Transverse colon (tissue), 4 donors: ENCODE results near the gene HDHD5. TPM values are rescaled to one million over a fixed set of nuclear protein-coding genes. Genes with fewer than 3 reads are reported as not detected.
A peak's percentile ranks its signal among the peaks of the same experiment; 100 is the strongest.

Experiments used
- DNase-seq: peaks from one replicate; pipeline ENCODE4 v3.0.0-alpha.2; 2019
- H3K27ac ChIP-seq, 4 donors: fragments of 200-600 bp; sonication (generic); 2 replicates each; pipeline ENCODE4 v1.5.1; 2016 to 2018; ENCODE audit warnings: inconsistent platforms in 4 of 4
- H3K27me3 ChIP-seq: fragments of 200-600 bp; sonication (generic); 2 replicates; pipeline ENCODE4 v1.5.1; 2017; ENCODE audit warnings: inconsistent platforms
- H3K36me3 ChIP-seq, 4 donors: fragments of 200-600 bp; sonication (generic); 2 replicates each; pipeline ENCODE4 v1.5.1; 2017 to 2019; ENCODE audit warnings: inconsistent platforms in 4 of 4
- H3K4me1 ChIP-seq, 4 donors: fragments of 200-600 bp; sonication (generic); 2 replicates each; pipeline ENCODE4 v1.5.1; 2017 to 2020; ENCODE audit warnings: inconsistent platforms in 4 of 4
- H3K4me3 ChIP-seq, 4 donors: fragments of 200-600 bp; sonication (generic); 1 replicate in 1 of 4; 2 replicates in 3 of 4; pipeline versions ENCODE4 v1.5.1 to v1.6.1; 2017 to 2019; ENCODE audit warnings: inconsistent platforms in 4 of 4
- H3K9me3 ChIP-seq, 2 donors: fragments of 200-600 bp; sonication (generic); 2 replicates each; pipeline ENCODE4 v1.5.1; 2017 to 2019; ENCODE audit warnings: inconsistent platforms in 2 of 2
- CTCF ChIP-seq, 5 experiments: fragments of 200-600 bp in 3 of 5; fragments of 450-650 bp in 2 of 5; sonication (generic) in 3 of 5; IDR thresholded peaks; 1 replicate in 2 of 5; 2 replicates in 3 of 5; pipeline ENCODE4 v1.5.1; 2016 to 2017; ENCODE audit warnings: antibody characterized with exemption in 5 of 5, inconsistent platforms in 3 of 5, mild to moderate bottlenecking in 2 of 5, moderate library complexity in 1 of 5
- EP300 ChIP-seq: sonication (generic); formaldehyde crosslinking; IDR thresholded peaks from one replicate; pipeline ENCODE4 v1.6.1; 2017; ENCODE audit warnings: antibody characterized with exemption, low read depth
- POLR2A ChIP-seq: fragments of 450-650 bp; IDR thresholded peaks from one replicate; pipeline ENCODE4 v1.6.1; 2016; ENCODE audit warnings: antibody characterized with exemption, mild to moderate bottlenecking, moderate library complexity
- POLR2AphosphoS5 ChIP-seq, 3 donors: sonication (generic); formaldehyde crosslinking; IDR thresholded peaks; one replicate each; pipeline ENCODE4 v1.6.1; 2016; ENCODE audit warnings: antibody characterized with exemption in 3 of 3
- WGBS, 2 donors: methylation state at CpG; one replicate each; pipeline ENCODE4 v1.1.5; 2018; ENCODE audit warnings: low coverage in 1 of 2; 5-methylcytosine and 5-hydroxymethylcytosine counted together
- in situ Hi-C, 4 donors: fragments of 200-750 bp; cut with MboI; loops; one replicate each; pipeline versions ENCODE4 v1.15.0 to v1.15.1; 2017; ENCODE audit warnings: low sequenced_read_pairs in 3 of 4, low pct_ligation_motif_present in 1 of 4, low pct_unique_long_range_greater_than_20kb in 1 of 4
- intact Hi-C: fragments of 100-400 bp; cut with DNase I; formaldehyde crosslinking; loops from one replicate; pipeline ENCODE4 v1.15.1; 2023; ENCODE audit warnings: low total_unique reads
- total RNA-seq, 4 donors: library from RNA; depleted of rRNA; stranded (reverse); fragments of >200 nt; gene quantifications; one replicate each; pipeline ENCODE4 v1.1.0, GENCODE V29; 2016

The HDHD5 gene
- total RNA-seq, 4 donors from 2014 or later, result 24.7 to 51.9 (median 42.3) TPM

GRCh38 chr22:17191163-17191784 lies 32.2 kb upstream of the HDHD5 start:
- 74% methylated on average over 12 of the region's 12 CpGs; no CpG with 5 or more reads in 1 of the 2 donors for WGBS, 2 donors
- no peak for DNase-seq
- Histone ChIP-seq H3K4me1 (no peaks in the 10 kb centered on the region), H3K36me3 (no peaks in the 10 kb centered on the region), H3K27me3 (no peaks in the 10 kb centered on the region), H3K4me3 (no peak overlapping the region), H3K27ac (no peak overlapping the region), H3K9me3 (no peaks in the 10 kb centered on the region)
- intact Hi-C loops, result no loop called here
- TF ChIP-seq POLR2AphosphoS5 (IDR thresholded peaks at IDR 0.05) (no peak), EP300 (no peak), POLR2A (no peak), CTCF (IDR thresholded peaks at IDR 0.05) (no peak)
- in situ Hi-C loops, result loop anchor here in 2 of 4 donors (25.0 kb wide), 1 partner anchor 296 kb away; no protein-coding TSS in a partner anchor

- Histone ChIP-seq H3K36me3 (peaks cover 0 to 2% (median 0%) of the 10 kb centered on the region in 4 donors), H3K27me3 (no peaks in the 10 kb centered on the region), H3K9me3 (no peaks in the 10 kb centered on the region), H3K27ac (no peak overlapping the region), H3K4me1 (no peaks in the 10 kb centered on the region), H3K4me3 (no peak overlapping the region)
- WGBS, 2 donors, result 84% methylated on average over 9 of the region's 10 CpGs; no CpG with 5 or more reads in 1 of the 2 donors
- TF ChIP-seq POLR2AphosphoS5 (IDR thresholded peaks at IDR 0.05), result no peak
- TF ChIP-seq POLR2A, result no peak
- no peak for DNase-seq
- intact Hi-C loops, result no loop called here
- in situ Hi-C loops, result loop anchor here in 2 of 4 donors (25.0 kb wide), 1 partner anchor 297 kb away; no protein-coding TSS in a partner anchor
These were observed 31.6 kb upstream of the HDHD5 start for GRCh38 chr22:17190702-17191101.

- no peak for DNase-seq
- intact Hi-C loops (no loop called here), in situ Hi-C loops (loop anchor here (10.0 to 25.0 kb wide), 3 partner anchors 102 to 328 kb away; no protein-coding TSS in a partner anchor)
- 92 to 95% methylated on average over 5 to 8 of the region's 8 CpGs for WGBS, 2 donors
- H3K27ac ChIP-seq, result no peak overlapping the region
- no peaks in the 10 kb centered on the region for H3K36me3 ChIP-seq
- H3K4me3 ChIP-seq, result no peak overlapping the region
- H3K9me3 ChIP-seq, result no peaks in the 10 kb centered on the region
- H3K27me3 ChIP-seq, result no peaks in the 10 kb centered on the region
- no peak for TF ChIP-seq EP300
- no peak for TF ChIP-seq POLR2AphosphoS5 (IDR thresholded peaks at IDR 0.05)
- no peak for TF ChIP-seq CTCF (IDR thresholded peaks at IDR 0.05)
- TF ChIP-seq POLR2A, result no peak
- peaks cover 0 to 9% (median 6%) of the 10 kb centered on the region in 4 donors for H3K4me1 ChIP-seq
These were observed 17.6 kb upstream of the HDHD5 start for GRCh38 chr22:17176715-17177114.

- no peak for DNase-seq
- intact Hi-C loops (no loop called here), in situ Hi-C loops (loop anchor here in 2 of 4 donors (10.0 kb wide), 2 partner anchors 97 to 333 kb away; no protein-coding TSS in a partner anchor)
- Histone ChIP-seq H3K9me3 (no peaks in the 10 kb centered on the region), H3K4me1 (peaks cover 0 to 12% (median 7%) of the 10 kb centered on the region in 4 donors), H3K27ac (peak overlapping the region; percentile 91 to 94 (median 92)), H3K4me3 (peak overlapping the region in 3 of 4 donors; percentile 61 to 82 (median 81)), H3K27me3 (no peaks in the 10 kb centered on the region), H3K36me3 (no peaks in the 10 kb centered on the region)
- 68% methylated on average over 19 of the region's 24 CpGs; no CpG with 5 or more reads in 1 of the 2 donors for WGBS, 2 donors
- TF ChIP-seq POLR2AphosphoS5 (IDR thresholded peaks at IDR 0.05) (no peak), EP300 (no peak), CTCF (IDR thresholded peaks at IDR 0.05) (peak in 2 of 5 experiments; percentile 4 to 87), POLR2A (no peak)
These were observed 13.2 kb upstream of the HDHD5 start for GRCh38 chr22:17172029-17172833.
